Iris pigment epithelial cell (primary cell): ENCODE measurements around the gene IGFBP3.
A peak's percentile ranks its signal among the peaks of the same experiment; 100 is the strongest.
"Not testable (repeated sequence)": the region's sequence is repeated elsewhere in the genome, so short reads cannot be mapped to it uniquely, and the experiment has no call there.

Experiments used
- DNase-seq: peaks from one replicate; pipeline ENCODE4 v3.0.0-alpha.2; 2011; ENCODE audit warnings: low read depth

IGFBP3 gene, protein sequence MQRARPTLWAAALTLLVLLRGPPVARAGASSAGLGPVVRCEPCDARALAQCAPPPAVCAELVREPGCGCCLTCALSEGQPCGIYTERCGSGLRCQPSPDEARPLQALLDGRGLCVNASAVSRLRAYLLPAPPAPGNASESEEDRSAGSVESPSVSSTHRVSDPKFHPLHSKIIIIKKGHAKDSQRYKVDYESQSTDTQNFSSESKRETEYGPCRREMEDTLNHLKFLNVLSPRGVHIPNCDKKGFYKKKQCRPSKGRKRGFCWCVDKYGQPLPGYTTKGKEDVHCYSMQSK

GRCh38 chr7:45920502-45921380 lies at the start of gene IGFBP3:
Gene IGFBP3 (minus strand): TSS chr7:45921272. CDS start chr7:45921140, 132 bp downstream.
- DNase-seq, result peak; percentile 69

DNA sequence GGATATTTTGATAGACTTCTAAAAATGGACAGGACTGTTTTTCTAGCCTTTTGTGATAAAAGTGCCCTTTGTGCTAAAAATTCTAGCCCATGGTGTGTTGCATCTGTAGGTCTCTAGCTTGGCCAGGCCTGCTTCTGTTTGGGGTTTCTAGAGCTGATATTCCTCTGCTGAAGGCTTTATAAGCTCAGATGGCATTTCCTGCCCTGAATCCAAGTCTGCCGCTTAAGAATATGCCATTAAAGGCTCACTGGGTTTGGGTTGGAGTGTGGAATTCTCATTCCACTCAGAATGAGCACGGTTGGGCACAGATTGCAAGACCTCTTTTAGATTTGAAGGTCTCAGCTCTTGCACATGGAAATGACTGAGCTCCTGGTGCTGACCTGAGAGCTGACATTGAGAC lies 49.4 kb upstream of the IGFBP3 start:
- no peak for DNase-seq

DNA sequence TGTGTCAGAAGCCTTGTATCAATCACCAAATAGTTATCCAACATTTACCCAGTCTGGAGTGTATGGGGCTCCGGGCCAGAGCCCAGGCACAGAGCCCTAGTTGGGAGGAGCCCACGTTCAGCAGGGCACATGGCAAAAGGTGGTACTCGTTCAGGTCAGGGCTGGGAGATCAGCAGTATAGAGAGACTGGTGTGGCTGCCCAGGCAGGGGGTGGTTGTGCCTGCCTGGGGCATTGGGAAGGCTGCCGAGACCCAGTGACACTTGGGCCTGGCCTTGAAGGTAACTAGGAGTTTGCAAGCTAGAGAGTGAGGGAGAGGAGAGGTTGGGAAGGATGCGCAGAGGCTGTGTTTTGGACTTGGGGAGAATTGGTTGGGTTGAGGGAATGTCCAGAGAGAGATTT lies 48.9 kb upstream of the IGFBP3 start:
- no peak for DNase-seq

- no peak for DNase-seq
Observed at GRCh38 chr7:45968856-45969541, 47.9 kb upstream of the IGFBP3 start.

DNA sequence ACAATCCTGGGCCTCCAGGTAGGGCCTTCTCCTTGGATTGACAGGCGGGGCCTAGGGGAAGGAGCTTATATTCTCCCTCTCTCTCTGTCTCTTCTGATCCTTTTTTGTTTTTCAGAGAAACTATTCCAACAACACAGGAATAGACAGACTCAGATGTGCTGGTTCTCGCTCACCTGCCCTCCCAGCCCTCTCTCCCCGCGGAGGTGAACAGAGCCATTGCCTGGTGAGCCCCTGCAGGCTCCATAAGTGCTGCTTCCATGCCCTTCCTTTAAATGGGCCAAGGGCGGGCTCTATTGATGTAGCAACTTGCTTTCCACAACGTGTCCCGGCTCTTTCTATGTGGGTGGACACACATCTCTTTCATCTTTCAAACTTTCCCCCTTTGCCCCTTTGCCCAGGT lies 47.2 kb upstream of the IGFBP3 start:
- DNase-seq, result no peak

DNA sequence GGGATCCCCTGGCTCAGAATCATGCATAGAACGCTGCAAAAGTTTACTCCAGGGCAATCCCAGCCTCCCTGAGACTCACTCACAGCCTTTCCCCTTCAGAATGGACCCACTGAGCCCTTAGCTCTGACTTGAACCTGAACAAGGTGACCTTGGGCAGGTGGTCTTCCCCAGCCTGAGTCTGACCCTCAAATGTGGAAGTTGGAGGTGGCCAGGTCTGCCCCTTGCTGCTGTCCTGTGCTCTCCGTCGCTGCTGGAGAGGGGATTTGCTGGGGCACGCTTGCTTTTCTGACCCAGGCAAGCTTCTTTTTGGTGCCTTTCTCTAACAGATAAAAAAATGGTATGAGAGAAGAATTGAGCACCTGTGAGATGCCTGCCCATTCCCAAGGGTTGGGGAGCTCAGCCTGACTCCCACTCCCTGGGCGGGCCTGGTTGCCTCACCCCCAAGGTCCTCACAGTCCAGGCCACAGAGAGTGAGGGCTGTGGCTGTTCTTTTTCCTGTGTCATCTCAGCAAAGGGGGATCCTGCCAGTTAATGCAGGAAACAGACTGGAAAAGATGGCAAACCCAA lies 46.6 kb upstream of the IGFBP3 start:
- DNase-seq, result no peak

DNA sequence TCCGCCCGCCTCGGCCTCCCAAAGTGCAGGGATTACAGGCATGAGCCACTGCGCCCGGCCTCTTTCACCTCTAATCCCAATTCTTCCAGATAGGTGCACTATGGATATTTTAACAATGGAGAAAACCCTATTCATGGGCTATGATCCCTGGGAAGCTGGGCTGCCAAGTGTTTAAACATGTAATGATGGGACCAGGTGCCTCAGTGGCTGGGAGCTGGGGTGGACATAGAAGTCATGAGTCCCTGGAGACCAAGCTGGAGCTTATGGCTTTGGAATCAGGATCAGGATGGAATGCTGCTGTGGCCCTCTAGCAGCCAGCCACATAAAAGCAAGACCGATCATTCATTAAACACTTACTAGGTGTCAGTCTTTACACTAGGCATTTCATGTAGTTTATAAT lies 41.8 kb upstream of the IGFBP3 start:
- DNase-seq, result no peak

DNA sequence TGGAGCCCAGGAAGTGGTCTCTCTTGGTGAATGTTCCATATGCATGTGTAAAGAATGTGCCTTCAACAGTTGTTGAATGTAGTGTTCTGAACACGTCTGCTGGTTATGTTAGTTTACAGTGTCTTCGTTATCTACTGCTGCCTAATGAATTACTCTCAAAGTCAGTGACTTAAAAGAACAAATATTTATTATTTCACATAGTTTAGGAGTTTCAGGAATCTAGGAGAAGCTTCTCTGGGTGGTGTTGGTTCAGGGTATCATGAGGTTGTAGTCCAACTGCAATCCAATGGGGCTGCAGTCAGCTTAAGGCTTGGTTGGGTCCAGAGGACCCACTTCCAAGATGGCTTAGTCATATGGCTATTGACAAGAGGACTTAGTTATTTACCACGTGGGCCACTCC lies 36.6 kb upstream of the IGFBP3 start:
- no peak for DNase-seq

- no peak for DNase-seq
Observed at GRCh38 chr7:45955286-45955685, 34.2 kb upstream of the IGFBP3 start.

DNA sequence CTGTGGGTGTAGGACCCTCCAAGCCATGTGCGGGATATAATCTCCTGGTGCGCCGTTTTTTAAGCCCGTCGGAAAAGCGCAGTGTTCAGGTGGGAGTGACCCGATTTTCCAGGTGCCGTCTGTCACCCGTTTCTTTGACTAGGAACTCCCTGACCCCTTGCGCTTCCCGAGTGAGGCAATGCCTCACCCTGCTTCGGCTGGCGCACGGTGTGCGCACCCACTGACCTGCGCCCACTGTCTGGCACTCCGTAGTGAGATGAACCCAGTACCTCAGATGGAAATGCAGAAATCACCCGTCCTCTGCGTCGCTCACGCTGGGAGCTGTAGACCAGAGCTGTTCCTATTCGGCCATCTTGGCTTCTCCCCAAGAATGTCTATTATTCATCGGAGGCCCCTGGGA lies 32.0 kb upstream of the IGFBP3 start:
- not testable (repeated sequence) for DNase-seq

GRCh38 chr7:45944058-45944457 lies 23.0 kb upstream of the IGFBP3 start:
- no peak for DNase-seq

- no peak for DNase-seq
Observed at GRCh38 chr7:45940939-45941338, 19.9 kb upstream of the IGFBP3 start.

DNA sequence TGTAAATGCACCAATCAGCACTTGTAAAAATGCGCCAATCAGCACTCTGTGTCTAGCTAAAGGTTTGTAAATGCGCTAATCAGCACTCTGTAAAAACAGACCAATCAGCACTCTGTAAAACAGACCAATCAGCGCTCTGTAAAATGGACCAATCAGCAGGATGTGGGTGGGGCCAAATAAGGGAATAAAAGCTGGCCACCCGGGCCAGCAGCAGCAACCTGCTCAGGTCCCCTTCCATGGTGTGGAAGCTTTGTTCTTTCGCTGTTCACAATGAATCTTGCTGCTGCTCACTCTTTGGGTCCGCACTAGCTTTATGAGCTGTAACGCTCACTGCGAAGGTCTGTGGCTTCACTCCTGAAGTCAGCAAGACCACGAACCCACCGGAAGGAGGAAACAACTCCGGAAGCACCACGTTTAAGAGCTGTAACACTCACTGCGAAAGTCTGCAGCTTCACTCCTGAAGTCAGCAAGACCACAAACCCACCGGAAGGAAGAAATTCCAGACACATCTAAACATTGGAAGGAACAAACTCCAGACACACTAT lies 19.2 kb upstream of the IGFBP3 start:
- DNase-seq, result not testable (repeated sequence)

DNA sequence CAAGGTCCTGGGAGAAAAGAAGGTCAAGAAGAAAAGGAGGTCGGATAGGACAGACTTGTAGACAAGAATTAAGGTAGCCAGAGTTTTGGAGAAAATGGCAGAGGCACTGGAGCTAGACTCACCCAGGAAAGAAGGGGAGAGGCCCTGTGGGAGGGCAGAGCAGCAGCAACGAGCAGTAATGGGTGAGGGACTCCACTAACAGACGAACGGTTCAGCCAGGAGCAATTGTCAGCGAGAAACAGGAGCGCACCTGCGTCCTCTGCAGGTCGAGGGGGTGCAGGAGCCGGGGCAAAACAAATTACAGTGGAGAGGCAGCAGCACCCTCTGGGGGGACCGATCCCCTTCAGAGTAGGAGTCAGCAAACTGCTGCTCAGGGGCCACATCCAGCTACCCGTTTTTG lies 18.5 kb upstream of the IGFBP3 start:
- DNase-seq, result no peak

- no peak for DNase-seq
Observed at GRCh38 chr7:45938626-45939302, 17.7 kb upstream of the IGFBP3 start.

GRCh38 chr7:45937862-45938261 lies 16.8 kb upstream of the IGFBP3 start:
- DNase-seq, result no peak

GRCh38 chr7:45937301-45937700 lies 16.2 kb upstream of the IGFBP3 start:
- no peak for DNase-seq

GRCh38 chr7:45930967-45931366 lies 9.9 kb upstream of the IGFBP3 start:
- no peak for DNase-seq

- no peak for DNase-seq
Observed at GRCh38 chr7:45927721-45928120, 6.6 kb upstream of the IGFBP3 start.

DNA sequence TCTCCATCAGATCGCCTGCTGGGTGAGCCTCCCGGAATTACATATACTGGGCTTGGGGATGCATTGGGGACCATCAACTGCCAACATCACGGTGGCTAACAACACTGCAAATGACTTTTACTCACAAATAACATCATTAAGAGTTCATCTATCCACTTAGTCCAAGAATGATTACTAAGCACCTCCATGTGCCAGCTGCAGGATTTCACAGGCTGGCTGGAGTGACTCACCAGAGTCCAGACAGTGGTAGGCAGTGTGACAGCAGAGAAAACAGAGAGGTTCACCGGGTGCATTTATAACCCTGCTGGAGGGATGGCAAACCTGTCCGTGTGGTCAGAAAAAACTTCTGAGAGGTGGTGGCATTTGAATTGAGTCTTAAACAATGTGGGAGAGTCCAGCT lies 3.2 kb upstream of the IGFBP3 start:
- peak; percentile 80 for DNase-seq

GRCh38 chr7:45923818-45924217 lies 2.7 kb upstream of the IGFBP3 start:
- DNase-seq, result no peak

DNA sequence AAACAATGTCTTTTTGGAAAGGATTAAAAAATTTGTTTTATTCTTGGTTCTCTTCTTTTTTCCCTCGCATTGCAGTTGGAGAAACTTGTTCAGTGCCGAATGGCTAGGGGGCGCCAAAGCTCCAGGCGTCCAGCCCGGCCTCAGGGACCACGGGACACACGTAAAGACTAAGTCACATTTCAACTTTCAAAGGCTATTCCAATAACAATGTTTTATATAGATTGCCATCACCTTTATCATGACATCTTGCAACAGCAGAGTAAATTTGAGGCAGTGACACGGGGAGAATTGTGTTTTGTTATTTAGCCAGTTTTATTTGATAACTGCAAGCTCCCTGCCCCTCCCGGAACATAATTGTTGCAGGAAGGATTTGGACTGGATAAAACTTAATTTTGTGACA lies 2.2 kb upstream of the IGFBP3 start:
- DNase-seq, result peak; percentile 78
